ENCODE data around the gene CLEC4A.
A peak's percentile ranks its signal among the peaks of the same experiment; 100 is the strongest.
"Not testable (repeated sequence)": the region's sequence is repeated elsewhere in the genome, so short reads cannot be mapped to it uniquely, and the experiment has no call there.

CLEC4A gene

DNA sequence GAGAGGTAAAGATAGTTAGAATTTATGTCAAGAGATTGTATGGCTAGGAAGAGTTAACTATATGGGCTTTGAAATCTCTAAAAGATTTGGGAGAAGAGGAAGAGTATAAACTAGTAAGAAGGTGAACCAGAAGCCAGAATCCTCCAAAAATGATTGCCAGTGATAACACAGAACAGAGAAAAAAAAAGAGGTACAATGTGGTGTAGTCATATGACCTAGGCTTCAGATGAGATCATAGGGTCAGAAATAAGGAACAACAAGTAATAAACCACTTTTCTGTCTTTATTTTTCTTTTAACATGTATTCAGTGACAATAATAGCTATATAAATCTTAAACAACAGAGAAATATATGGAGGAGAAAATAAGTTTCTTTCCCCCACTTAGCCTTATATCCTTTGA is 43.3 kb upstream of the CLEC4A start:
- TF ChIP-seq, protein P1, sequence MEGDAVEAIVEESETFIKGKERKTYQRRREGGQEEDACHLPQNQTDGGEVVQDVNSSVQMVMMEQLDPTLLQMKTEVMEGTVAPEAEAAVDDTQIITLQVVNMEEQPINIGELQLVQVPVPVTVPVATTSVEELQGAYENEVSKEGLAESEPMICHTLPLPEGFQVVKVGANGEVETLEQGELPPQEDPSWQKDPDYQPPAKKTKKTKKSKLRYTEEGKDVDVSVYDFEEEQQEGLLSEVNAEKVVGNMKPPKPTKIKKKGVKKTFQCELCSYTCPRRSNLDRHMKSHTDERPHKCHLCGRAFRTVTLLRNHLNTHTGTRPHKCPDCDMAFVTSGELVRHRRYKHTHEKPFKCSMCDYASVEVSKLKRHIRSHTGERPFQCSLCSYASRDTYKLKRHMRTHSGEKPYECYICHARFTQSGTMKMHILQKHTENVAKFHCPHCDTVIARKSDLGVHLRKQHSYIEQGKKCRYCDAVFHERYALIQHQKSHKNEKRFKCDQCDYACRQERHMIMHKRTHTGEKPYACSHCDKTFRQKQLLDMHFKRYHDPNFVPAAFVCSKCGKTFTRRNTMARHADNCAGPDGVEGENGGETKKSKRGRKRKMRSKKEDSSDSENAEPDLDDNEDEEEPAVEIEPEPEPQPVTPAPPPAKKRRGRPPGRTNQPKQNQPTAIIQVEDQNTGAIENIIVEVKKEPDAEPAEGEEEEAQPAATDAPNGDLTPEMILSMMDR (conservative IDR thresholded peaks at IDR 0.05; ENCODE audit: control insufficient read depth, insufficient read depth, low read depth, low read length): no peak
- DNase-seq (ENCODE audit: low read depth): no peak
- H3K4me3 ChIP-seq (ENCODE audit: control insufficient read depth, low read depth, low read length): no peak overlapping the region

DNA sequence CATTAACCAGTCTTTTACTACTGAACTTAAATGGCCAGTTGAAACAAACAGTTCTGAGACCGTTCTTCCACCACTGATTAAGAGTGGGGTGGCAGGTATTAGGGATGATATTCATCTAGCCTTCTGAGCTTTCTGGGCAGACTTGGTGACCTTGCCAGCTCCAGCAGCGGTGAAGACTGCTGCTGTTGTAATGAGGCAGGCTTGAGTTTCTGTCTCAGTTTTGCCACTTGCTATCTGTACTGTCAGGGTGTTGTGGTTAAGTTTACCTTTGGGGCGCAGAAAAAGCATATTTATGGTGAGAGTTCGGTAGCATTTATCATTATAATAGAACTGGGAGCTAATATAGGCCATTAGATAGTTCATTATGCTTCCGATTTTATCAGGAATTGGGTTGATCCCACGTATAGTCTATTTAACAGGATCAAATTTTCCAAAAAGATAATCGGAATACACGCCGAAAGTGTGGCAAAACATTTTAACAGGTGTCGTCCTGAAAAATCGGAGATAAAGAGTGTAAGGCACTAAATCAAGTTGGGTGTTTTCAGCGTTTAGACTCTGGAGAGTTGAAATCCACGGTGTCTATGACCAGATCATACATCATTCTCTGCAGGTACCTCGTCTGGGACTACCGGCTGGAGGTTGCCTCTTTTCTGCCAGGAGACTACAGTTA is 42.0 kb upstream of the CLEC4A start:
- DNase-seq (ENCODE audit: low read depth): peak; percentile 13
- TF ChIP-seq, protein P1 (conservative IDR thresholded peaks at IDR 0.05; ENCODE audit: control insufficient read depth, insufficient read depth, low read depth, low read length): no peak
- H3K4me3 ChIP-seq (ENCODE audit: control insufficient read depth, low read depth, low read length): peak overlapping the region; percentile 100

DNA sequence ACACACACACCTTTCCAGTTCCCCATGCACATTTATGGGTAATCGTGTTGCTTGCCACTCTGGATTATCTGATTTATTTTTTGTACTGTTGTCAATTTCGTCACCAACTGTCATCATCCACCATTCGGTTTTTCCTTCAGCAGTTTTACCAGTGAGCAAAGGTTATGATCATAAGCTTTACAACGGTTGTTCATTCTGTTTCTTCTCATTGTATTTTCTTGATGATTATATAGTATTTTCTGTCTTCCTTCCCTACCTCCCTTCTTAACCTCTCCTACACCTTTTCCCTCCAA is 40.7 kb upstream of the CLEC4A start:
- TF ChIP-seq, protein P1 (conservative IDR thresholded peaks at IDR 0.05; ENCODE audit: control insufficient read depth, insufficient read depth, low read depth, low read length): no peak
- DNase-seq (ENCODE audit: low read depth): no peak
- peak overlapping the region; percentile 100 for H3K4me3 ChIP-seq (ENCODE audit: control insufficient read depth, low read depth, low read length)

DNA sequence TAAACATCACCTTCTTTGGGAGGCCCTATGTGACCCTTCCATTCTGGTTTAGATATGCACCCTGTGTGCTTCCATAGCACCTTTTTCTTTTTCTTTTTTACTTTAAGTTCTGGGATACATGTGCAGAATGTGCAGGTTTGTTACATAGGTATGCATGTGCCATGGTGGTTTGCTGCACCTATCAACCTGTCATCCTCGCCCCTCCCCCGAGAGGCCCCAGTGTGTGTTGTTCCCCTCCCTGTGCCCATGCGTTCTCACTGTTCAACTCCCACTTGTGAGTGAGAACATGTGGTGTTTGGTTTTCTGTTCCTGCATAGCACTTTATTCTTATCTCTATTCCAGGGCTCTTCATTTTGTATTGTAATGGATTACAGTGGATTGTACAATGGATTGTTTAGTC is 39.1 kb upstream of the CLEC4A start:
- not testable (repeated sequence) for DNase-seq (ENCODE audit: low read depth); H3K4me3 ChIP-seq (ENCODE audit: control insufficient read depth, low read depth, low read length)

DNA sequence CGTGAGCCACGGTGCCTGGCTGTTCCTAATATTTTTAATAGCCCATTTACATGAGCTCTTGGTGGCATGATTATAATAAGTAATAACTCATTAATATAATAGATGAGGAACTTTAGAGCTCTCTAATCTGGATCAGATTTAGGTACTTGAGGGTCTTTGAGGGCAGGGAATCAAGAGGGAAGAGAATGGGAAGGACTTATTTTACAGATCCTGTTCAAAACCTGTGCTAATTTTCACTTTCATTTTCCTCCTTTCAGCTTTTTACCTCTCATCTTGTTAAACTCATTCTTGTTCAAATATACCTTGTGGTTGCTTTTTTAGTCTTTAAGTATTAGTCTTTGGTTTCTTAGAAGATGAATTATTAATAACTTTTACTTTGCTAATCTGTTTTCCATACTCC is 35.8 kb upstream of the CLEC4A start:
- TF ChIP-seq, protein P1 (conservative IDR thresholded peaks at IDR 0.05; ENCODE audit: control insufficient read depth, insufficient read depth, low read depth, low read length): no peak
- DNase-seq (ENCODE audit: low read depth): no peak
- no peak overlapping the region for H3K4me3 ChIP-seq (ENCODE audit: control insufficient read depth, low read depth, low read length)

DNA sequence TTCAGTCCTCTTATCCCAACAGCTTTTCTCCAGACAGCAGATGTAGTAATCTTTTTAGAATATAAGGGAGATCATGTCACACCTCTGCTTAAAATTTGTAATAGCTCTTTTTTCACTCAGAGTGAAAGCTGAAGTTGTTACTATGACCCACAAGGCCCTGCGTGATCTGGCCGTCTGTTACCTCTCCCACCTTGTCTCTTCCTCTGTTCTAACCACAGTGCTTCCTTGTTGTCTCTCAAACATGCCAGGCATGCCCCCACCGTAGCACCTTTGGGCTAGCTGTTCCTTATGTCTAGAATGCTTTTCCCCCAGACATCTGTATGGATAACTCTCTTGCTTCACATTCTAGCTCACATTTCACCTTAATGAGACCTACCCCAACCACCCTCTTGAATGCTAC is 34.8 kb upstream of the CLEC4A start:
- TF ChIP-seq, protein P1 (conservative IDR thresholded peaks at IDR 0.05; ENCODE audit: control insufficient read depth, insufficient read depth, low read depth, low read length): no peak
- no peak for DNase-seq (ENCODE audit: low read depth)
- H3K4me3 ChIP-seq (ENCODE audit: control insufficient read depth, low read depth, low read length): no peak overlapping the region

DNA sequence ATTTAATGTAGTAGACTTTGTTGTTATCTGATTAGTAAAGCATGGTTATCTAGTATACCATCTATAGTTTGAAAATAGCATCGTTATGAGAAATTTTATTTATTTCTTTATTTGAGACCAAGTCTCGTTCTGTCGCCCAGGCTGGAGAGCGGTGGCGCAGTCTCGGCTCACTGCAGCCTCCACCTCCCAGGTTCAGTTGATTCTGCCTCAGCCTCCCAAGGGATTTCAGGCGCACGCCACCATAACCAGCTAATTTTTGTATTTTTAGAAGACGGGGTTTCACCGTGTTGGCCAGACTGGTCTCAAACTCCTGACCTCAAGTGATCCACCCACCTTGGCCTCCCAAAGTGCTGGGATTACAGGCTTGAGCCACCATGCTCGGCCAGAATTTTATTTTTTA is 34.1 kb upstream of the CLEC4A start:
- not testable (repeated sequence) for H3K4me3 ChIP-seq (ENCODE audit: control insufficient read depth, low read depth, low read length); DNase-seq (ENCODE audit: low read depth)

DNA sequence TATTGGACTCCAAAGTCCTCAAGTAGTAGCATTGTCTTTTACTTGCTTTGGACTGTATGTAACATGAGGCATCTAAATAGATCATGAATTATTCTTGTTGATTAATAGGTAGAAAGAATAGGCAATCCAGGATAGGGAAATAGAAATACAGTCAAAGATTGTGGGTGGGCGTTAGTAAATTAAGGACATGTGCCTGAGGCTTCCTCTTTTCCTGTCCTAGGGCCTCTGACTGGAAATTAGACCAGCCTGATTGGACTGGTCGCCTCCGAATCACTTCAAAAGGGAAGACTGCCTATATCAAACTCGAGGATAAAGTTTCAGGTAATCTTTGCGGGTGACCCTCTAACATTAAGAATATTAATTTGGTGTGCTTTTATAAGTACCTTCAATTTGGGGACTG is 33.7 kb upstream of the CLEC4A start:
- H3K4me3 ChIP-seq (ENCODE audit: control insufficient read depth, low read depth, low read length): no peak overlapping the region
- DNase-seq (ENCODE audit: low read depth): no peak
- TF ChIP-seq, protein P1 (conservative IDR thresholded peaks at IDR 0.05; ENCODE audit: control insufficient read depth, insufficient read depth, low read depth, low read length): no peak

Data from fibroblast of mammary gland (primary cell).